ENCODE measurements around the gene UBTD1.

DNA sequence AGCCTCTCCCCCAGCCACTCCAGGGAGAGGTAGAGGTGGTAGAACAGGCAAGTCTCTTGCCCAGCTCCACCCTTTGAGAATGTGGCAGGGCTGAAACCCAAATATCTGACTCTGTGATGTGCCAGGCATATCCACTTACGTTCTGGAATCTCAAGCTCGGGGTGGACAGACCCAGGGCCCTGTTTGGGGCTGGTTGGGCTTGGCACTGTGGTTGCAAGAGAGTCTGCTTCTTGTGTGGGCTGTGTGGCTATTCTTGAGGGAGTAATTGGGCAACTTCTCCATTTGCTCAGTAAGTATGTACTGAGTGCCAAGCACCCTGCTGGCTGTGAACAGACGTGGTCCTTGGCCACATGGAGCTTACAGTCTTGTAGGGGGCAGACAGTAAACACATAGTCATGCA lies 4.7 kb downstream of the UBTD1 start:
- TF ChIP-seq, protein P1, sequence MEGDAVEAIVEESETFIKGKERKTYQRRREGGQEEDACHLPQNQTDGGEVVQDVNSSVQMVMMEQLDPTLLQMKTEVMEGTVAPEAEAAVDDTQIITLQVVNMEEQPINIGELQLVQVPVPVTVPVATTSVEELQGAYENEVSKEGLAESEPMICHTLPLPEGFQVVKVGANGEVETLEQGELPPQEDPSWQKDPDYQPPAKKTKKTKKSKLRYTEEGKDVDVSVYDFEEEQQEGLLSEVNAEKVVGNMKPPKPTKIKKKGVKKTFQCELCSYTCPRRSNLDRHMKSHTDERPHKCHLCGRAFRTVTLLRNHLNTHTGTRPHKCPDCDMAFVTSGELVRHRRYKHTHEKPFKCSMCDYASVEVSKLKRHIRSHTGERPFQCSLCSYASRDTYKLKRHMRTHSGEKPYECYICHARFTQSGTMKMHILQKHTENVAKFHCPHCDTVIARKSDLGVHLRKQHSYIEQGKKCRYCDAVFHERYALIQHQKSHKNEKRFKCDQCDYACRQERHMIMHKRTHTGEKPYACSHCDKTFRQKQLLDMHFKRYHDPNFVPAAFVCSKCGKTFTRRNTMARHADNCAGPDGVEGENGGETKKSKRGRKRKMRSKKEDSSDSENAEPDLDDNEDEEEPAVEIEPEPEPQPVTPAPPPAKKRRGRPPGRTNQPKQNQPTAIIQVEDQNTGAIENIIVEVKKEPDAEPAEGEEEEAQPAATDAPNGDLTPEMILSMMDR (IDR thresholded peaks at IDR 0.05; ENCODE audit: poor library complexity, severe bottlenecking): no peak
- TF ChIP-seq TAF1 (IDR thresholded peaks at IDR 0.05; ENCODE audit: low read depth) (no peak), POLR2AphosphoS5 (IDR thresholded peaks at IDR 0.05) (no peak), SMC3 (conservative IDR thresholded peaks at IDR 0.05; ENCODE audit: poor library complexity) (no peak), RAD21 (conservative IDR thresholded peaks at IDR 0.05) (no peak)

Measured in neural cell (in vitro differentiated cells).